D721Med (cell line): ENCODE results near the gene VAV3.

Experiments used
- DNase-seq: peaks from one replicate; pipeline ENCODE4 v3.0.0; 2011; ENCODE audit warnings: low spot score; ENCODE audit not compliant: insufficient read length
- FAIRE-seq: peaks from 2 replicates; lab custom pipeline; 2011; peaks lifted over from hg19 to GRCh38; lab: Jason Lieb, UNC
- TF ChIP-seq, protein P1 (sequence below): IDR thresholded peaks from 2 replicates; pipeline ENCODE4 v1.5.1; 2012; ENCODE audit warnings: mild to moderate bottlenecking, control low read depth; ENCODE audit not compliant: insufficient read depth; ENCODE audit errors: missing control alignments

Gene VAV3

DNA sequence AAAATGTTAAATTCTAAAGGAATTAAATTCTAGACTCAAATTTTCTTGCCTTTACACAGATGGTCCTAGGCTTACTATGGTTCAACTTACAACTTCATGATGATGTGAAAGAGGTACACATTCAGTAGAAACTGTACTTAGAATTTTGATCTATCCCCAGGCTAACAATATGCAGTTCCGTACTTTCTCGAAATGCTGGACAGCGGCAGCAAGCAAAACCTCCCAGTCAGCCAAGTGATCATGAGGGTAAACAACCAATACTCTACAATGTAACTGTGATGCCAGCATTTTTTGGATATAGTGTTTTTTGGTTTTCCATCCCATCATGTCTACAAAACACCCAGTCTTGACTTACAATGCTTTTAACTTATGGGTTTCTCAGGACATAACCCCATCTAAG lies 25.7 kb downstream of the VAV3 start:
- TF ChIP-seq, protein P1, sequence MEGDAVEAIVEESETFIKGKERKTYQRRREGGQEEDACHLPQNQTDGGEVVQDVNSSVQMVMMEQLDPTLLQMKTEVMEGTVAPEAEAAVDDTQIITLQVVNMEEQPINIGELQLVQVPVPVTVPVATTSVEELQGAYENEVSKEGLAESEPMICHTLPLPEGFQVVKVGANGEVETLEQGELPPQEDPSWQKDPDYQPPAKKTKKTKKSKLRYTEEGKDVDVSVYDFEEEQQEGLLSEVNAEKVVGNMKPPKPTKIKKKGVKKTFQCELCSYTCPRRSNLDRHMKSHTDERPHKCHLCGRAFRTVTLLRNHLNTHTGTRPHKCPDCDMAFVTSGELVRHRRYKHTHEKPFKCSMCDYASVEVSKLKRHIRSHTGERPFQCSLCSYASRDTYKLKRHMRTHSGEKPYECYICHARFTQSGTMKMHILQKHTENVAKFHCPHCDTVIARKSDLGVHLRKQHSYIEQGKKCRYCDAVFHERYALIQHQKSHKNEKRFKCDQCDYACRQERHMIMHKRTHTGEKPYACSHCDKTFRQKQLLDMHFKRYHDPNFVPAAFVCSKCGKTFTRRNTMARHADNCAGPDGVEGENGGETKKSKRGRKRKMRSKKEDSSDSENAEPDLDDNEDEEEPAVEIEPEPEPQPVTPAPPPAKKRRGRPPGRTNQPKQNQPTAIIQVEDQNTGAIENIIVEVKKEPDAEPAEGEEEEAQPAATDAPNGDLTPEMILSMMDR: no peak
- DNase-seq (no peak), FAIRE-seq (no peak)

DNA sequence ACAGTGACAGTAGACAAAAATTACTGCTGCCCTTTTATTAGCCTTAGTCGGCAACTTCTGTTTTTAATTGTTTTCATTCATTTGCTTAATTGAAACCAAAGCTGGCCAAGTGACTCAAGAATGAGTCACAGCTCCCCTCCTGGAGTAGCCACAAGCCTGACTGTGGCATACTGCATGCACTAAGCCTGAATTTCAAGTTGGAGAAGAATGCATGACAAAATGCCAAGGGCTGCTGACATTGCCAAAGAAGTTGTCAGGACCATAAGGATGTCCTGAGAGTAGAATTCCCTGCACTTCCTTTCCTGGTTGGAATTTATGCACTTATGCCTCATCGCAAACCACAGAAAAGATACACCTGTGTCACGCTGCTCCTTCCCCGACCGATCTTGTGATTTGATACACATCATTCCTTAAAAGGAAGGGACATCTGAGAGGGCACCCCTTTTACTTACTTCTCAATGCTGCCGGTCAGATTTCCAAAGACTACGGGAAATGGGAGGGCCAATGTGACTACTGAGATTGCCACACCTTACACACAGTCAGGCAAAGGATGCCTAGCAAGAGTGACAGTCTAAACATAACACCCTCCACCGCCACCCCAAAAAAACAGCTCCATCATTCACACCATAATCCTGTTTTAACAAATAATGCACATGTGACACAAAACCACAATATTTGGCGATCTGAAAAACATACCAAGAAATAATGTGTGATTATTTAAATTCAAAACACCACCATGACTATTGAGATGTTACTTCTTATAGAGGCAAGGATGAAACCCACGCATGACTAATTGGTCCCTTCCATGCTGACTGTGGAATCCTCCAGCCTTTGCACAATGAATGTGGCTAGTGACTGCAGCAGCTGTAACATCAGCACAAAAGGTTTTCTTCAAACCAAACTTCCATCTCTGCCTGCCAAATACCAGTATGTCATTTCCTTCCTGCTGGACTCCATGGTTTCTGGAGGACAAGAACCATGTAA lies 28.2 kb downstream of the VAV3 start:
- no peak for FAIRE-seq
- DNase-seq: no peak
- TF ChIP-seq, protein P1: no peak

DNA sequence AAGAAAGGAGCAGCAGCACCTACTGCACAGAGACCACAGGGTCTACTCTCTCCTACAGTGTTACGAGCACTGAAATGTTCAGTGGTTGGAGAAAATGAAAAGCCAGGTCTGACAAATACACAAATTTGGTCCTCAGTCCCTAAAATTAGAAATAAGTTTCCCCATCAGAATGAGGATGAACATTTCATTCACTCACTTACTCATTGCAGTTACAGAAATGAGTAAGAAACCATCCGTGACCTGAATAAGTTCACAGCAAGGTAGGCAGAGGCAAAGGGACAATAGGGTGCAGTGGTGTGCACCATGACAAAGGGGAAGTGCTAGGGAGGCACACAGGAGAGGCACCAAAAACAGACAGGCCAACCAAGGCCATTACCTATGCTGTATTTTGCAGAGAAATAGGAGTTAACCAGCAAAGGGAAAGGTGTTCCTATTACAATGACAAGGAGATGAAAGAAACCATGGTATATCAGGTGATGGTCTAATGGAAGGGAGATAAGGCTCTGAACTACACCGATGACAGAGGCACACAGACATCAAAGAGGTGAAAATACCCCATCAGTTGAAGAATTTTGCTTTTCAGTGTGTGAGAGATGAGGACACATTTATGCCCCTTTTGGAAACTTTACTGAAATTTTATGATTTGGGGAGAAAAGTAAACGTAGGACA lies 29.4 kb downstream of the VAV3 start:
- no peak for DNase-seq
- TF ChIP-seq, protein P1: no peak
- FAIRE-seq: no peak

DNA sequence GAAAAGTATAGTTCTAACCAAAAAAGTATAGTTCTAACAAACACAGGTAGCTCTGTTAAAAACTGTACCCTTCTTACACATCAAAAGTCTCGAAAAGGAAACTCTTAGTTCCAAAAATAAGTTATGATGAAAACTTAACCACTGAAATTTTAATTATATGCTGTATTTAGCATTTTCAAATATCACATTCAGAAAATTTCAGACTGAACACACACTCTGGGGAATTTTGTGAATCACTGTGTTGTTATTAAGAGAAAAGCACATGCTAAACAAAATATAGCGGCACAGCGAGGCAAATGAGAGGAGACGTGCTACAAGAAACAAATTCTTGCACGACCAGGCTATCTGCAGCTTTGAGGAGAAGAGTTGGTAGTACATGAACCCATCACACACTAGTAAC lies 30.4 kb downstream of the VAV3 start:
- DNase-seq (no peak), FAIRE-seq (no peak)
- TF ChIP-seq, protein P1: no peak

DNA sequence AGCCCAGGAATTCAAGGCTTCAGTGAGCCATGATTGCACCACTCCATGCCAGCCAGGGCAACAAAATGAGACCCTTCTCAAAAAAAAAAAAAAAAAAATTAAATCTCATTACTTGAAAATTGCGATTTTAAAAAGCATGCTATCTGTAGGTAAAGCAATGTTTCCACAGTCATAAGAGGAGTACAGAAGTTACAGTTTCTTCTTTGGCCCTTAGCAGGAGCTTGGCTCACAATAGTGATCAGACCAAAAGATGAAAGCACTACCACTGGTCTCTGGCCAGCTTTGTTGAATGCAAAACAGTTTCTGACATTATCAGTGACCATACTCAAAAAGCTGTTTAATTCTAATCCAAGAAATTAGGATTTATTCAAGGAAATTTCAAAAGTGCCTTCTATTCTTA lies 31.2 kb downstream of the VAV3 start:
- TF ChIP-seq, protein P1: no peak
- DNase-seq (no peak), FAIRE-seq (no peak)

DNA sequence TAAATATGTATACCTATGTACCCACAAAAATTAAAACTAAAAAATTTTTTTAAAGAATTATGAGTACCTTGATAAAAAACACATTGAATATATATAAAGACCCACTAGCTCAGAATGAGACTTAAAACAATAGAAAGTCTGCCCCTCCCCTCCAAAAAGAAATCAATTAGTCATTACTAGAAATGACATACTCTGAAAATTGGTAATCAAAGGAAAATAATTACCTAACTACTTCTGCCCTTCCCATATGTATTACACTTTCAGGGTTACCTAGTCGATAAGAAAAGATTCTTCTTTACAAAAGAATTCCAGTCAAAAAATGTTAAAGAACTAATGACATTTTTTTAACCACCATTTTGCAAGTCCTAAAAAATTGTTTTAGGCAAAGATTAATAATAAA lies 34.7 kb downstream of the VAV3 start:
- DNase-seq (no peak), FAIRE-seq (no peak)
- TF ChIP-seq, protein P1: no peak

DNA sequence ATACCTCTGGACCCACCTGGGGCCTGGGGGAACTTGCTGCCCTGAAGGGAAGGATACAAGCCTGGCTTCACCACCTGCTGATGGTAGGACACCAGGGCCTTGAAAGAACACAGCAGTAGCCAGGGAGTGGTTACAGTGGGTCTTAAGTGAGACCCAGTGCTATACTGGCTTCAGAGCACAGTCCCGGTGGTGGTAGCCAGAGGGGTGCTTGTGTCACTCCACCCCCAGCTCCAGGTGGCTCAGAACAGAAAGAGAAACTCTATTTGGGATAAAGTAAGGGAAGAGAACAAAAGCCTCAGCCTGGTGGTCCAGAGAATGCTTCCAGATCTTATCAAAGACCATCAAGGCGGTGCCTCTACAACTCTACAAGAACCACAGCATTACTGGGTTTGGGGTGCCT lies 37.2 kb downstream of the VAV3 start:
- DNase-seq (no peak), FAIRE-seq (no peak)
- TF ChIP-seq, protein P1: no peak
